ENCODE results near the gene PCDHA11. TPM values are rescaled to one million over a fixed set of nuclear protein-coding genes. Genes with fewer than 3 reads are reported as not detected.
"Not testable (repeated sequence)": the region's sequence is repeated elsewhere in the genome, so short reads cannot be mapped to it uniquely, and the experiment has no call there.

Gene PCDHA11
- under 1 TPM in 1 of 2 donors, not detected in 1; under 0.01 TPM for polyA plus RNA-seq

- 18 to 21% methylated on average over 41 of the region's 41 CpGs for WGBS, 2 donors
- Histone ChIP-seq H3K27me3 (ENCODE audit: control insufficient read depth in 1 of 2, insufficient read depth in 2 of 2, low read length in 2 of 2) (no peaks in the 10 kb centered on the region), H3K4me1 (ENCODE audit: control insufficient read depth in 2 of 2, insufficient read depth in 2 of 2, low read length in 1 of 2) (no peaks in the 10 kb centered on the region), H3K27ac (ENCODE audit: low read depth in 2 of 2, low read length in 1 of 2) (no peak within 1 kb of the TSS), H3K4me3 (ENCODE audit: low read depth in 1 of 2, low read length in 2 of 2) (no peak within 1 kb of the TSS), H3K9me3 (ENCODE audit: control insufficient read depth in 2 of 2, insufficient read depth in 1 of 2, low read depth in 1 of 2, low read length in 1 of 2) (peaks cover 14 to 19% of the 10 kb centered on the region in 2 donors), H3K36me3 (ENCODE audit: control insufficient read depth in 2 of 2, insufficient read depth in 2 of 2, low read length in 1 of 2) (no peaks in the 10 kb centered on the region)
Measured at GRCh38 chr5:140868721-140869554, at the start of gene PCDHA11. PCDHA11 (plus strand) TSS chr5:140868957; CDS start chr5:140869104, 147 bp downstream.

- Histone ChIP-seq H3K4me3 (ENCODE audit: low read depth in 1 of 2, low read length in 2 of 2) (no peak within 1 kb of the TSS), H3K27me3 (ENCODE audit: control insufficient read depth in 1 of 2, insufficient read depth in 2 of 2, low read length in 2 of 2) (no peaks in the 10 kb centered on the region), H3K9me3 (ENCODE audit: control insufficient read depth in 2 of 2, insufficient read depth in 1 of 2, low read depth in 1 of 2, low read length in 1 of 2) (peaks cover 18 to 19% of the 10 kb centered on the region in 2 donors)
Measured at GRCh38 chr5:140821375-140822280, 47.1 kb upstream of the PCDHA11 start, which contains the start of gene PCDHA5. PCDHA5 (plus strand) TSS chr5:140821613.

GRCh38 chr5:140822281-140822629 is 46.5 kb upstream of the PCDHA11 start:
- no peaks in the 10 kb centered on the region for H3K27me3 ChIP-seq (ENCODE audit: control insufficient read depth in 1 of 2, insufficient read depth in 2 of 2, low read length in 2 of 2)
- no peaks in the 10 kb centered on the region for H3K36me3 ChIP-seq (ENCODE audit: control insufficient read depth in 2 of 2, insufficient read depth in 2 of 2, low read length in 1 of 2)
- H3K9me3 ChIP-seq (ENCODE audit: control insufficient read depth in 2 of 2, insufficient read depth in 1 of 2, low read depth in 1 of 2, low read length in 1 of 2) = peaks cover 18 to 19% of the 10 kb centered on the region in 2 donors
- no peaks in the 10 kb centered on the region for H3K4me1 ChIP-seq (ENCODE audit: control insufficient read depth in 2 of 2, insufficient read depth in 2 of 2, low read length in 1 of 2)
- H3K4me3 ChIP-seq (ENCODE audit: low read depth in 1 of 2, low read length in 2 of 2) = no peak overlapping the region
- 26 to 29% methylated on average over 6 of the region's 6 CpGs for WGBS, 2 donors
- no peak overlapping the region for H3K27ac ChIP-seq (ENCODE audit: low read depth in 2 of 2, low read length in 1 of 2)

More at GRCh38 chr5:140821375-140822280, 47.1 kb upstream of the PCDHA11 start, which contains the start of gene PCDHA5:
- no peaks in the 10 kb centered on the region for H3K4me1 ChIP-seq (ENCODE audit: control insufficient read depth in 2 of 2, insufficient read depth in 2 of 2, low read length in 1 of 2)
- no peak within 1 kb of the TSS for H3K27ac ChIP-seq (ENCODE audit: low read depth in 2 of 2, low read length in 1 of 2)
- no peaks in the 10 kb centered on the region for H3K36me3 ChIP-seq (ENCODE audit: control insufficient read depth in 2 of 2, insufficient read depth in 2 of 2, low read length in 1 of 2)
- WGBS, 2 donors = 29 to 34% methylated on average over 39 of the region's 39 CpGs

GRCh38 chr5:140822969-140823368 is 45.8 kb upstream of the PCDHA11 start:
- H3K27ac ChIP-seq (ENCODE audit: low read depth in 2 of 2, low read length in 1 of 2); H3K4me3 ChIP-seq (ENCODE audit: low read depth in 1 of 2, low read length in 2 of 2); H3K36me3 ChIP-seq (ENCODE audit: control insufficient read depth in 2 of 2, insufficient read depth in 2 of 2, low read length in 1 of 2); H3K27me3 ChIP-seq (ENCODE audit: control insufficient read depth in 1 of 2, insufficient read depth in 2 of 2, low read length in 2 of 2); H3K4me1 ChIP-seq (ENCODE audit: control insufficient read depth in 2 of 2, insufficient read depth in 2 of 2, low read length in 1 of 2): not testable (repeated sequence)
- 57 to 60% methylated on average over 48 of the region's 48 CpGs for WGBS, 2 donors
- H3K9me3 ChIP-seq (ENCODE audit: control insufficient read depth in 2 of 2, insufficient read depth in 1 of 2, low read depth in 1 of 2, low read length in 1 of 2) = peaks cover 18 to 20% of the 10 kb centered on the region in 2 donors

GRCh38 chr5:140823475-140823874 is 45.3 kb upstream of the PCDHA11 start:
- Histone ChIP-seq H3K9me3 (ENCODE audit: control insufficient read depth in 2 of 2, insufficient read depth in 1 of 2, low read depth in 1 of 2, low read length in 1 of 2) (peaks cover 22 to 23% of the 10 kb centered on the region in 2 donors), H3K27ac (ENCODE audit: low read depth in 2 of 2, low read length in 1 of 2) (no peak overlapping the region), H3K27me3 (ENCODE audit: control insufficient read depth in 1 of 2, insufficient read depth in 2 of 2, low read length in 2 of 2) (no peaks in the 10 kb centered on the region), H3K36me3 (ENCODE audit: control insufficient read depth in 2 of 2, insufficient read depth in 2 of 2, low read length in 1 of 2) (no peaks in the 10 kb centered on the region), H3K4me1 (ENCODE audit: control insufficient read depth in 2 of 2, insufficient read depth in 2 of 2, low read length in 1 of 2) (no peaks in the 10 kb centered on the region), H3K4me3 (ENCODE audit: low read depth in 1 of 2, low read length in 2 of 2) (no peak overlapping the region)
- 58 to 62% methylated on average over 38 of the region's 38 CpGs for WGBS, 2 donors

GRCh38 chr5:140827704-140828361 is 40.9 kb upstream of the PCDHA11 start, which contains the start of gene PCDHA6:
PCDHA6 (plus strand) TSS chr5:140827960; CDS start chr5:140828092, 132 bp downstream.
- H3K27me3 ChIP-seq (ENCODE audit: control insufficient read depth in 1 of 2, insufficient read depth in 2 of 2, low read length in 2 of 2) = no peaks in the 10 kb centered on the region
- no peak within 1 kb of the TSS for H3K27ac ChIP-seq (ENCODE audit: low read depth in 2 of 2, low read length in 1 of 2)
- H3K4me1 ChIP-seq (ENCODE audit: control insufficient read depth in 2 of 2, insufficient read depth in 2 of 2, low read length in 1 of 2) = no peaks in the 10 kb centered on the region
- peaks cover 20 to 25% of the 10 kb centered on the region in 2 donors for H3K9me3 ChIP-seq (ENCODE audit: control insufficient read depth in 2 of 2, insufficient read depth in 1 of 2, low read depth in 1 of 2, low read length in 1 of 2)
- no peak within 1 kb of the TSS for H3K4me3 ChIP-seq (ENCODE audit: low read depth in 1 of 2, low read length in 2 of 2)
- H3K36me3 ChIP-seq (ENCODE audit: control insufficient read depth in 2 of 2, insufficient read depth in 2 of 2, low read length in 1 of 2) = no peaks in the 10 kb centered on the region
- 20 to 24% methylated on average over 27 of the region's 27 CpGs for WGBS, 2 donors

- no peak overlapping the region for H3K4me3 ChIP-seq (ENCODE audit: low read depth in 1 of 2, low read length in 2 of 2)
- peaks cover 16 to 20% of the 10 kb centered on the region in 2 donors for H3K9me3 ChIP-seq (ENCODE audit: control insufficient read depth in 2 of 2, insufficient read depth in 1 of 2, low read depth in 1 of 2, low read length in 1 of 2)
- no peaks in the 10 kb centered on the region for H3K4me1 ChIP-seq (ENCODE audit: control insufficient read depth in 2 of 2, insufficient read depth in 2 of 2, low read length in 1 of 2)
- WGBS, 2 donors = 18 to 31% methylated on average over 18 of the region's 18 CpGs
- no peaks in the 10 kb centered on the region for H3K36me3 ChIP-seq (ENCODE audit: control insufficient read depth in 2 of 2, insufficient read depth in 2 of 2, low read length in 1 of 2)
- no peaks in the 10 kb centered on the region for H3K27me3 ChIP-seq (ENCODE audit: control insufficient read depth in 1 of 2, insufficient read depth in 2 of 2, low read length in 2 of 2)
- no peak overlapping the region for H3K27ac ChIP-seq (ENCODE audit: low read depth in 2 of 2, low read length in 1 of 2)
Measured at GRCh38 chr5:140828362-140828737, 40.4 kb upstream of the PCDHA11 start.

GRCh38 chr5:140829511-140830501 is 39.0 kb upstream of the PCDHA11 start:
- H3K9me3 ChIP-seq (ENCODE audit: control insufficient read depth in 2 of 2, insufficient read depth in 1 of 2, low read depth in 1 of 2, low read length in 1 of 2) = peaks cover 15 to 18% of the 10 kb centered on the region in 2 donors
- H3K27me3 ChIP-seq (ENCODE audit: control insufficient read depth in 1 of 2, insufficient read depth in 2 of 2, low read length in 2 of 2) = not testable (repeated sequence)

More at GRCh38 chr5:140829511-140830501, 39.0 kb upstream of the PCDHA11 start:
- H3K4me1 ChIP-seq (ENCODE audit: control insufficient read depth in 2 of 2, insufficient read depth in 2 of 2, low read length in 1 of 2); H3K4me3 ChIP-seq (ENCODE audit: low read depth in 1 of 2, low read length in 2 of 2); H3K27ac ChIP-seq (ENCODE audit: low read depth in 2 of 2, low read length in 1 of 2); H3K36me3 ChIP-seq (ENCODE audit: control insufficient read depth in 2 of 2, insufficient read depth in 2 of 2, low read length in 1 of 2): not testable (repeated sequence)
- WGBS, 2 donors = 43 to 50% methylated on average over 97 to 106 of the region's 106 CpGs

Data from esophagus (tissue), 2 donors.